RWPE2 (cell line): Measurements from ENCODE around the gene WDR93.

Experiments used
- ATAC-seq: fragments of 200-7000 bp; cut with Tn5 transposase; 3 replicates; pipeline ENCODE4 v1.9.1; 2021; ENCODE audit warnings: low read depth
- DNase-seq: peaks from one replicate; pipeline ENCODE4 v3.0.0-alpha.2; 2020; ENCODE audit warnings: low spot score
- H3K27ac ChIP-seq: fragments of 450-650 bp; 2 replicates; pipeline ENCODE4 v1.5.1; 2017; ENCODE audit warnings: mild to moderate bottlenecking; ENCODE audit not compliant: poor library complexity, severe bottlenecking
- H3K27me3 ChIP-seq: fragments of 250-450 bp; sonication (Bioruptor Pico); 2 replicates; pipeline ENCODE4 v1.5.1; 2021; ENCODE audit warnings: mild to moderate bottlenecking, moderate library complexity; ENCODE audit not compliant: insufficient read depth, poor library complexity, severe bottlenecking
- H3K36me3 ChIP-seq: fragments of 250-450 bp; sonication (Bioruptor Pico); 2 replicates; pipeline ENCODE4 v1.5.1; 2020; ENCODE audit warnings: low read depth, mild to moderate bottlenecking, moderate library complexity
- H3K4me1 ChIP-seq: fragments of 250-450 bp; sonication (Bioruptor Pico); 2 replicates; pipeline ENCODE4 v1.5.1; 2021; ENCODE audit warnings: mild to moderate bottlenecking, moderate library complexity; ENCODE audit not compliant: insufficient read depth, poor library complexity, severe bottlenecking
- H3K4me3 ChIP-seq: fragments of 250-450 bp; sonication (Bioruptor Pico); 2 replicates; pipeline ENCODE4 v1.5.1; 2021; ENCODE audit warnings: mild to moderate bottlenecking, moderate library complexity; ENCODE audit not compliant: severe bottlenecking
- H3K9me3 ChIP-seq: fragments of 250-450 bp; sonication (Bioruptor Pico); 2 replicates; pipeline ENCODE4 v1.5.1; 2021; ENCODE audit warnings: mild to moderate bottlenecking, moderate library complexity; ENCODE audit not compliant: severe bottlenecking
- CTCF ChIP-seq: fragments of 450-650 bp; IDR thresholded peaks from one replicate; pipeline ENCODE4 v1.5.1; 2017; ENCODE audit warnings: mild to moderate bottlenecking, moderate library complexity; ENCODE audit not compliant: poor library complexity, severe bottlenecking

Gene WDR93

GRCh38 chr15:89751748-89752147 lies 61.1 kb downstream of the WDR93 start:
- H3K27ac ChIP-seq = no peak overlapping the region
- DNase-seq = no peak
- H3K36me3 ChIP-seq = no peaks in the 10 kb centered on the region
- no peak overlapping the region for H3K4me3 ChIP-seq
- H3K9me3 ChIP-seq = no peaks in the 10 kb centered on the region
- ATAC-seq = no peak
- peaks cover 3% of the 10 kb centered on the region for H3K4me1 ChIP-seq
- TF ChIP-seq CTCF = no peak
- no peaks in the 10 kb centered on the region for H3K27me3 ChIP-seq

GRCh38 chr15:89753855-89754254 lies 63.2 kb downstream of the WDR93 start:
- DNase-seq (no peak), ATAC-seq (no peak)
- TF ChIP-seq CTCF = no peak
- H3K27ac ChIP-seq = no peak overlapping the region
- no peaks in the 10 kb centered on the region for H3K36me3 ChIP-seq
- no peak overlapping the region for H3K4me3 ChIP-seq
- H3K27me3 ChIP-seq = no peaks in the 10 kb centered on the region
- no peaks in the 10 kb centered on the region for H3K9me3 ChIP-seq
- peaks cover 3% of the 10 kb centered on the region for H3K4me1 ChIP-seq

- no peak for TF ChIP-seq CTCF
- DNase-seq (no peak), ATAC-seq (no peak)
- no peaks in the 10 kb centered on the region for H3K9me3 ChIP-seq
- no peak overlapping the region for H3K27ac ChIP-seq
- H3K36me3 ChIP-seq = no peaks in the 10 kb centered on the region
- H3K4me1 ChIP-seq = peaks cover 3% of the 10 kb centered on the region
- H3K27me3 ChIP-seq = no peaks in the 10 kb centered on the region
- no peak overlapping the region for H3K4me3 ChIP-seq
These were observed 63.9 kb downstream of the WDR93 start for GRCh38 chr15:89754361-89755154.

- ATAC-seq (no peak), DNase-seq (no peak)
- no peak for TF ChIP-seq CTCF
- no peak overlapping the region for H3K27ac ChIP-seq
- H3K9me3 ChIP-seq = no peaks in the 10 kb centered on the region
- no peaks in the 10 kb centered on the region for H3K27me3 ChIP-seq
- peaks cover 3% of the 10 kb centered on the region for H3K4me1 ChIP-seq
- H3K4me3 ChIP-seq = no peak overlapping the region
- no peaks in the 10 kb centered on the region for H3K36me3 ChIP-seq
These were observed 65.1 kb downstream of the WDR93 start for GRCh38 chr15:89755701-89756100.

DNA sequence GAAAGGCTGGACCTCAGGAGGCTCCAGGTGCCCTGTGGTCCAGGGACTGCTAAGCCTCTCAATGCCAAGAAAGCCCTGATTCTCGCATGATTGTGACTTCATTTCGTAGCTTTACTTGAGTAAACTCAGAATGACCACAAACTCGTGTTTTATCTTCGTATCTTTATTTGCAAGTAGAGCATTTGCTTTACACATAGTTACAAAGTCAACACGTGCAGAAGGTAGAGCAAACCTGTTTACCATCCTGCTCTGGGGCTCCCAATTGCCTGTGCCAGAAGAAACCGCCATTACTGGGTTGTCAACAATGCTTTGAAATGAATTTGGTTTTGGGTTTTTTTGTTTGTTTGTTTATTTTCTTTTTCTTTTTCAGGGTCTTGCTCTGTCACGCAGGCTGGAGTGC lies 66.3 kb downstream of the WDR93 start:
- ATAC-seq (no peak), DNase-seq (no peak)
- Histone ChIP-seq H3K4me1 (peaks cover under 1% of the 10 kb centered on the region), H3K36me3 (no peaks in the 10 kb centered on the region), H3K27me3 (no peaks in the 10 kb centered on the region), H3K9me3 (no peaks in the 10 kb centered on the region), H3K4me3 (no peak overlapping the region), H3K27ac (no peak overlapping the region)
- TF ChIP-seq CTCF = no peak
